ENCODE measurements around the gene S100A12.

The S100A12 gene

GRCh38 chr1:153341431-153341934 lies 33.9 kb downstream of the S100A12 start:
- intact Hi-C loops (cut with DNase I): no loop called here
- no peak for DNase-seq

GRCh38 chr1:153340356-153340755 lies 35.1 kb downstream of the S100A12 start:
- intact Hi-C loops (cut with DNase I): no loop called here
- no peak for DNase-seq

- DNase-seq: no peak
- intact Hi-C loops (cut with DNase I): no loop called here
Measured at GRCh38 chr1:153339802-153340201, 35.6 kb downstream of the S100A12 start.

- intact Hi-C loops (cut with DNase I): no loop called here
- DNase-seq: no peak
Measured at GRCh38 chr1:153337980-153338853, 37.2 kb downstream of the S100A12 start.

GRCh38 chr1:153336650-153337049 lies 38.8 kb downstream of the S100A12 start:
- DNase-seq: no peak

GRCh38 chr1:153333902-153334301 lies 41.5 kb downstream of the S100A12 start:
- DNase-seq: no peak
- intact Hi-C loops (cut with DNase I): no loop called here

More at GRCh38 chr1:153336650-153337049, 38.8 kb downstream of the S100A12 start:
- intact Hi-C loops (cut with DNase I): no loop called here

GRCh38 chr1:153324912-153325311 lies 50.5 kb downstream of the S100A12 start:
- intact Hi-C loops (cut with DNase I): no loop called here
- no peak for DNase-seq

All from posterior cingulate gyrus (tissue), 11 donors.